ENCODE data around the gene ASIP. TPM values are rescaled to one million over a fixed set of nuclear protein-coding genes. Genes with fewer than 3 reads are reported as not detected.
A peak's percentile ranks its signal among the peaks of the same experiment; 100 is the strongest.

Gene ASIP
- total and polyA plus RNA-seq, 2 of the 13 experiments (the other 11 are each of a cell fraction or from before 2014, with no cell fraction given): not detected

DNA sequence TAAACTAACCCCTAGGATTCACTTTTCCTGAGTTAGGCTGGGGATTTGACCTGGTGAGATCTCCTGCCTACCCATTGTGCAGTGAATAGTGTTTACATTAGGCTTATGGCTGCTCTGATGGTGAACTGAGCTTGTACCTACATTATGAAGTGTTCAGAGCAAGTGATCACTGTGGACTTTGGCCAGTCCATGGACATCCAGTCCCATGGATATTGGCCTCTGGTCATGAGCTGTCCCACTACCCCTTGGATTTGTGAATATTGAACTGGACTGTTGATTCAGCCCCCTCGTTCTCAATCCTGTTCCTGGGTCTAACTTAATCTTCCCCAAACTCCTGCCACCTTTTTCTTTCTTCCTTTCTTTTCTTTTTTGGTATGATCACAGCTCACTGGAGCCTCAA is 13.8 kb downstream of the ASIP start (continued):
- TF ChIP-seq ARID4A (CRISPR knock-in tag; IDR thresholded peaks at IDR 0.05; ENCODE audit: borderline replicate concordance): no peak
- TF ChIP-seq CHD2 (IDR thresholded peaks at IDR 0.05; ENCODE audit: low read depth, low read length): no peak
- no peak for TF ChIP-seq ETV6 (CRISPR knock-in tag; conservative IDR thresholded peaks at IDR 0.05)
- no peak for TF ChIP-seq SCMH1 (CRISPR knock-in tag; IDR thresholded peaks at IDR 0.05; ENCODE audit: borderline replicate concordance)
- TF ChIP-seq PRDM10 (CRISPR knock-in tag; IDR thresholded peaks at IDR 0.05; ENCODE audit: low read depth): no peak
- TF ChIP-seq ZBTB7B (CRISPR knock-in tag; IDR thresholded peaks at IDR 0.05): 0 out of 2 replicates have a peak, but pooled peaks have one; percentile 34
- TF ChIP-seq, protein P1, sequence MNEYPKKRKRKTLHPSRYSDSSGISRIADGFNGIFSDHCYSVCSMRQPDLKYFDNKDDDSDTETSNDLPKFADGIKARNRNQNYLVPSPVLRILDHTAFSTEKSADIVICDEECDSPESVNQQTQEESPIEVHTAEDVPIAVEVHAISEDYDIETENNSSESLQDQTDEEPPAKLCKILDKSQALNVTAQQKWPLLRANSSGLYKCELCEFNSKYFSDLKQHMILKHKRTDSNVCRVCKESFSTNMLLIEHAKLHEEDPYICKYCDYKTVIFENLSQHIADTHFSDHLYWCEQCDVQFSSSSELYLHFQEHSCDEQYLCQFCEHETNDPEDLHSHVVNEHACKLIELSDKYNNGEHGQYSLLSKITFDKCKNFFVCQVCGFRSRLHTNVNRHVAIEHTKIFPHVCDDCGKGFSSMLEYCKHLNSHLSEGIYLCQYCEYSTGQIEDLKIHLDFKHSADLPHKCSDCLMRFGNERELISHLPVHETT (CRISPR knock-in tag; conservative IDR thresholded peaks at IDR 0.05): no peak
- TF ChIP-seq SMAD3 (CRISPR knock-in tag; IDR thresholded peaks at IDR 0.05): no peak
- TF ChIP-seq SRF (IDR thresholded peaks at IDR 0.05; ENCODE audit: low read depth, low read length): no peak
- TF ChIP-seq GLMP (CRISPR knock-in tag; IDR thresholded peaks at IDR 0.05; ENCODE audit: borderline replicate concordance): no peak
- TF ChIP-seq ZNF768 (CRISPR knock-in tag; IDR thresholded peaks at IDR 0.05): no peak
- TF ChIP-seq, protein P2, sequence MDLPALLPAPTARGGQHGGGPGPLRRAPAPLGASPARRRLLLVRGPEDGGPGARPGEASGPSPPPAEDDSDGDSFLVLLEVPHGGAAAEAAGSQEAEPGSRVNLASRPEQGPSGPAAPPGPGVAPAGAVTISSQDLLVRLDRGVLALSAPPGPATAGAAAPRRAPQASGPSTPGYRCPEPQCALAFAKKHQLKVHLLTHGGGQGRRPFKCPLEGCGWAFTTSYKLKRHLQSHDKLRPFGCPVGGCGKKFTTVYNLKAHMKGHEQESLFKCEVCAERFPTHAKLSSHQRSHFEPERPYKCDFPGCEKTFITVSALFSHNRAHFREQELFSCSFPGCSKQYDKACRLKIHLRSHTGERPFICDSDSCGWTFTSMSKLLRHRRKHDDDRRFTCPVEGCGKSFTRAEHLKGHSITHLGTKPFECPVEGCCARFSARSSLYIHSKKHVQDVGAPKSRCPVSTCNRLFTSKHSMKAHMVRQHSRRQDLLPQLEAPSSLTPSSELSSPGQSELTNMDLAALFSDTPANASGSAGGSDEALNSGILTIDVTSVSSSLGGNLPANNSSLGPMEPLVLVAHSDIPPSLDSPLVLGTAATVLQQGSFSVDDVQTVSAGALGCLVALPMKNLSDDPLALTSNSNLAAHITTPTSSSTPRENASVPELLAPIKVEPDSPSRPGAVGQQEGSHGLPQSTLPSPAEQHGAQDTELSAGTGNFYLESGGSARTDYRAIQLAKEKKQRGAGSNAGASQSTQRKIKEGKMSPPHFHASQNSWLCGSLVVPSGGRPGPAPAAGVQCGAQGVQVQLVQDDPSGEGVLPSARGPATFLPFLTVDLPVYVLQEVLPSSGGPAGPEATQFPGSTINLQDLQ (CRISPR knock-in tag; IDR thresholded peaks at IDR 0.05): no peak
- TF ChIP-seq ZNF629 (CRISPR knock-in tag; conservative IDR thresholded peaks at IDR 0.05): peak; percentile 58
- peak; percentile 81 for TF ChIP-seq SALL1 (CRISPR knock-in tag; IDR thresholded peaks at IDR 0.05)
- TF ChIP-seq, protein P3, sequence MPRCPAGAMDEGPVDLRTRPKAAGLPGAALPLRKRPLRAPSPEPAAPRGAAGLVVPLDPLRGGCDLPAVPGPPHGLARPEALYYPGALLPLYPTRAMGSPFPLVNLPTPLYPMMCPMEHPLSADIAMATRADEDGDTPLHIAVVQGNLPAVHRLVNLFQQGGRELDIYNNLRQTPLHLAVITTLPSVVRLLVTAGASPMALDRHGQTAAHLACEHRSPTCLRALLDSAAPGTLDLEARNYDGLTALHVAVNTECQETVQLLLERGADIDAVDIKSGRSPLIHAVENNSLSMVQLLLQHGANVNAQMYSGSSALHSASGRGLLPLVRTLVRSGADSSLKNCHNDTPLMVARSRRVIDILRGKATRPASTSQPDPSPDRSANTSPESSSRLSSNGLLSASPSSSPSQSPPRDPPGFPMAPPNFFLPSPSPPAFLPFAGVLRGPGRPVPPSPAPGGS (CRISPR knock-in tag; IDR thresholded peaks at IDR 0.05): no peak

Measured in HepG2 (cell line).